Adipocyte (in vitro differentiated cells): ENCODE results near the gene FHIP1A.
A peak's percentile ranks its signal among the peaks of the same experiment; 100 is the strongest.

Experiments used
- DNase-seq: peaks from one replicate; pipeline ENCODE4 v3.0.0-alpha.2; 2015; ENCODE audit warnings: low read depth
- H3K27me3 ChIP-seq: replicated peaks from 2 replicates; pipeline ENCODE4 v1.7.0; 2013; ENCODE audit warnings: mild to moderate bottlenecking, low read length, moderate library complexity; ENCODE audit not compliant: control insufficient read depth, insufficient read depth
- H3K36me3 ChIP-seq: 2 replicates; pipeline ENCODE4 v1.7.0; 2013; ENCODE audit warnings: low read length, mild to moderate bottlenecking, moderate library complexity; ENCODE audit not compliant: control insufficient read depth, insufficient read depth, severe bottlenecking
- H3K4me1 ChIP-seq: 2 replicates; pipeline ENCODE4 v1.7.0; 2013; ENCODE audit warnings: mild to moderate bottlenecking, low read length, moderate library complexity; ENCODE audit not compliant: control insufficient read depth, insufficient read depth
- H3K4me3 ChIP-seq: 2 replicates; pipeline ENCODE4 v1.7.0; 2013; ENCODE audit warnings: mild to moderate bottlenecking, low read length, moderate library complexity
- H3K9ac ChIP-seq: 2 replicates; pipeline ENCODE4 v1.7.0; 2013; ENCODE audit warnings: mild to moderate bottlenecking, low read length, moderate library complexity
- H3K9me3 ChIP-seq: 2 replicates; pipeline ENCODE4 v1.7.0; 2013; ENCODE audit warnings: mild to moderate bottlenecking, low read length, moderate library complexity; ENCODE audit not compliant: control insufficient read depth

Gene FHIP1A

DNA sequence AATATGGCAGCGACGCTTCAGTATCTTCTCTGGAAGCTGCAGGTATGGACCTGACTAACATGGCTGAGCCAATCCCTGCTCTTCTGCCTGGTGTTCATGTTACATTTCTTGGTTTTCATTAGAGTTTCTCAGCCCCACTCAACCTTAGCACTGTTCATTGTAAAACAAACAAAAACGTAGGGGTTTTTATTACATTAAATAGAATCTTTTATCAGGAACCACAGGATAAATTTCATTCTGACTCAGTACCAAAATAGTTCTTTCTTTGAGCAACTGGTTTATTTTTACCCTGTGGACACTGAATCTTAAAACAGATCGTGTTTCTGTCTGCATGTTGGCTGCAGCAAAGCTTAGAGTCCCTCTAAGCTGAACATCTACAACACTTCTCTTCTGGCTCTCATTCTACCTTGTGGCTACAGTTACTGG is 27.1 kb downstream of the FHIP1A start:
- H3K9me3 ChIP-seq: no peaks in the 10 kb centered on the region
- no peaks in the 10 kb centered on the region for H3K27me3 ChIP-seq
- no peaks in the 10 kb centered on the region for H3K36me3 ChIP-seq
- no peak overlapping the region for H3K4me3 ChIP-seq
- no peak overlapping the region for H3K9ac ChIP-seq
- DNase-seq: peak; percentile 34
- H3K4me1 ChIP-seq: peaks cover 14% of the 10 kb centered on the region

DNA sequence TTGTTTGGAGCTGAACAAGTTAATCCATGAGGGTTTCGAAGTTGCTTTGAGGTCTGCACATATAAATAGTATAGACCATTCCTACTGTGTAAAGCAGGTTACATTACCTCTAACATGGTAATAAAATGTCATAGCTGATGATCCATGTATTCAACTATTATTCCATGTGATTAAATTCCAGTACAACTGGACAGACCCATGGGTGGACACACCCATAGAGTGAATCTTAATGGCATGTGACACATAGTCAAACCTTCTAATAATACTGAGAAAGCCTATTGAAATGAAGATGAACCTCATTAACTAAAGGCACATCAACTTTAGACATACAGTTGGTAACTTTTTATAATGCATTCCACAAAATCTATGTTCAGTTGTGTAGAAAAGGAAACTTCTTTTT is 28.5 kb downstream of the FHIP1A start:
- Histone ChIP-seq H3K4me1 (peaks cover 14% of the 10 kb centered on the region), H3K27me3 (no peaks in the 10 kb centered on the region), H3K4me3 (no peak overlapping the region), H3K36me3 (no peaks in the 10 kb centered on the region), H3K9ac (no peak overlapping the region), H3K9me3 (no peaks in the 10 kb centered on the region)
- no peak for DNase-seq

DNA sequence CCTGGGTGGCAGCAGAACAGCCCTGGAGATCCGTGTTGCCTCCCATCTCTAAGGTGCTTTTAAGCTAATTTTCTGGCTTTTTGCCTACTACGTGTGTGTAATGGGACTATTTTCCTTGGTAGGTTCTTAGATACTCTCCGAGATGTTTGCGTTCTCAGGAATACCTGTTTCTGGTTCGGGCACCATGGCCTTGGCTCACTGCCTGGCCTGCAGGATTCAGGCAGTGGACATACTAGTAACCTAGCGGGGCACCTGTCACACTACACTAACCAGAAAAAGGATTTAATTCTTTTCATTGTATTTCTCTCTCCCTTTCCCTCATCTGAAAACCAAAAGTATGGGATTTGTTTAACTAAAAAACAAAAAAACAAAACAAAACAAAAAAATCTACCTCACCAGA is 29.2 kb downstream of the FHIP1A start:
- Histone ChIP-seq H3K4me3 (no peak overlapping the region), H3K4me1 (peaks cover 14% of the 10 kb centered on the region), H3K36me3 (no peaks in the 10 kb centered on the region), H3K27me3 (no peaks in the 10 kb centered on the region), H3K9ac (no peak overlapping the region), H3K9me3 (no peaks in the 10 kb centered on the region)
- DNase-seq: no peak

DNA sequence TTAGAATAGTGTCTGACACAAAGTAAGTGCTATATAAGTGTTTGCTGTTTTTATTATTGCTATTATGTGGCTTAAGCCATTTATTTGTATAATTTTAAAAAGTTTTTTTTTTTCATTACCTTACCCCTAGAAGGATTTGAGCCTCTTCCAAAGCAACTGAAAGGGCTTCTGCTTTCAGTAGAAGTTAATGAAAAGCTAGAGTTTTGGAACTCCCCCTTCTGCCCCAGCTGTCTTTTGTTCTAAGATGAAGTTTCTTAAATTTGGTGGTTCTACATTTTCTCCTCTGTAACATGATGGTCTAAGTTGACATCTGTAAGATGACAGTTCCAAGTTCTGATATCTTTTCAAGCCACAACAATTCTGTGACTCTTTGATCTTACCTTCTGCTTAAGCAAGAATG is 30.3 kb downstream of the FHIP1A start:
- Histone ChIP-seq H3K9ac (no peak overlapping the region), H3K4me1 (peaks cover 7% of the 10 kb centered on the region), H3K9me3 (no peaks in the 10 kb centered on the region), H3K27me3 (no peaks in the 10 kb centered on the region), H3K4me3 (no peak overlapping the region), H3K36me3 (no peaks in the 10 kb centered on the region)
- DNase-seq: no peak

GRCh38 chr4:151442002-151442401 is 33.0 kb downstream of the FHIP1A start:
- Histone ChIP-seq H3K4me3 (no peak overlapping the region), H3K9me3 (no peaks in the 10 kb centered on the region), H3K27me3 (peaks cover 3% of the 10 kb centered on the region), H3K36me3 (no peaks in the 10 kb centered on the region), H3K4me1 (no peaks in the 10 kb centered on the region), H3K9ac (no peak overlapping the region)
- no peak for DNase-seq

- DNase-seq: no peak
- no peak overlapping the region for H3K9ac ChIP-seq
- H3K27me3 ChIP-seq: peaks cover 3% of the 10 kb centered on the region
- no peaks in the 10 kb centered on the region for H3K9me3 ChIP-seq
- no peak overlapping the region for H3K4me3 ChIP-seq
- no peaks in the 10 kb centered on the region for H3K36me3 ChIP-seq
- no peaks in the 10 kb centered on the region for H3K4me1 ChIP-seq
These were observed 34.3 kb downstream of the FHIP1A start for GRCh38 chr4:151443247-151443646.

DNA sequence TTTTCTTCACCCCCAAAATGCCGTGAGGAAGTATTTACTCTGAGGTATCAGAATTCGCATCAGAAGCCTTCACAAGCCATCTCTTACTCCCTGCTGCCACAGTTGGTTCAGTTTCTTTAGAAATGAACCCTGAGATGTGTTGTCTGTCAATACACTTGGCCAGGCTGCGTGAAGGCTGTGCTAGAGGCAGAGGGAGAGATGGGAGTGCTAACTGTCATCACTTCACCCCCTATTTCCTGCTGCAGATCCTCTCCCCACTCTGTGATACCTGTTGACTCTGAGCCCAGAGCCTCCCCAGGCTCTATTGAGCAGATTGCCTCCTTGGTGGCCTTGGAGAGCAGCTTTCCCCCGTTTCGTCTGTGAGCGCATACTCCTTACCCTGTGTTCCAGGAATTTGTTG is 34.8 kb downstream of the FHIP1A start:
- Histone ChIP-seq H3K9ac (no peak overlapping the region), H3K27me3 (peaks cover 3% of the 10 kb centered on the region), H3K36me3 (no peaks in the 10 kb centered on the region), H3K9me3 (no peaks in the 10 kb centered on the region), H3K4me1 (no peaks in the 10 kb centered on the region), H3K4me3 (no peak overlapping the region)
- no peak for DNase-seq

- Histone ChIP-seq H3K9me3 (no peaks in the 10 kb centered on the region), H3K9ac (no peak overlapping the region), H3K27me3 (peaks cover 3% of the 10 kb centered on the region), H3K4me3 (no peak overlapping the region), H3K4me1 (no peaks in the 10 kb centered on the region), H3K36me3 (no peaks in the 10 kb centered on the region)
- no peak for DNase-seq
These were observed 37.2 kb downstream of the FHIP1A start for GRCh38 chr4:151446208-151446607.

GRCh38 chr4:151454513-151454912 is 45.5 kb downstream of the FHIP1A start:
- Histone ChIP-seq H3K9me3 (no peaks in the 10 kb centered on the region), H3K27me3 (no peaks in the 10 kb centered on the region), H3K36me3 (no peaks in the 10 kb centered on the region), H3K4me3 (no peak overlapping the region), H3K4me1 (no peaks in the 10 kb centered on the region), H3K9ac (no peak overlapping the region)
- DNase-seq: no peak

- H3K27me3 ChIP-seq: no peaks in the 10 kb centered on the region
- H3K36me3 ChIP-seq: no peaks in the 10 kb centered on the region
- H3K9me3 ChIP-seq: no peaks in the 10 kb centered on the region
- H3K4me3 ChIP-seq: no peak overlapping the region
- no peak for DNase-seq
- no peak overlapping the region for H3K9ac ChIP-seq
- no peaks in the 10 kb centered on the region for H3K4me1 ChIP-seq
These were observed 46.2 kb downstream of the FHIP1A start for GRCh38 chr4:151455212-151455611.

GRCh38 chr4:151458148-151458547 is 49.2 kb downstream of the FHIP1A start:
- Histone ChIP-seq H3K4me1 (no peaks in the 10 kb centered on the region), H3K27me3 (no peaks in the 10 kb centered on the region), H3K4me3 (no peak overlapping the region), H3K9me3 (no peaks in the 10 kb centered on the region), H3K9ac (no peak overlapping the region), H3K36me3 (no peaks in the 10 kb centered on the region)
- DNase-seq: no peak
